Activated CD4-positive, alpha-beta memory T cell treated with anti-CD3 and anti-CD28 coated beads for 36 hours (primary cell): Measurements from ENCODE around the gene PIGB. TPM values are rescaled to one million over a fixed set of nuclear protein-coding genes. Genes with fewer than 3 reads are reported as not detected.
"Not testable (repeated sequence)": the region's sequence is repeated elsewhere in the genome, so short reads cannot be mapped to it uniquely, and the experiment has no call there.

Source experiments
- CTCF ChIA-PET: fragments of 350-600 bp; sonication (Branson Sonifier 250); formaldehyde crosslinking; loops from one replicate; lab custom pipeline; 2021; ENCODE audit warnings: antibody characterized with exemption, inconsistent platforms; lab: Charles Lee
- POLR2A ChIA-PET: fragments of 350-600 bp; sonication (Branson Sonifier 250); formaldehyde crosslinking; loops from one replicate; lab custom pipeline; 2021; ENCODE audit warnings: antibody characterized with exemption; lab: Charles Lee
- DNase-seq: peaks from one replicate; pipeline ENCODE4 v3.0.0-alpha.2; 2020
- H3K27ac Mint-ChIP-seq: one replicate; pipeline ENCODE4 v1.8.0; 2021; ENCODE audit warnings: mixed read lengths
- H3K27me3 Mint-ChIP-seq: one replicate; pipeline ENCODE4 v1.8.0; 2021; ENCODE audit warnings: mixed read lengths
- H3K36me3 Mint-ChIP-seq: one replicate; pipeline ENCODE4 v1.8.0; 2021; ENCODE audit warnings: mixed read lengths
- H3K4me1 Mint-ChIP-seq: one replicate; pipeline ENCODE4 v1.8.0; 2021; ENCODE audit warnings: low read depth, mixed read lengths
- H3K4me3 Mint-ChIP-seq: one replicate; pipeline ENCODE4 v1.8.0; 2021; ENCODE audit warnings: mild to moderate bottlenecking, mixed read lengths
- H3K9me3 Mint-ChIP-seq: one replicate; pipeline ENCODE4 v1.8.0; 2021; ENCODE audit warnings: mixed read lengths
- intact Hi-C: fragments of 100-400 bp; cut with micrococcal nuclease; formaldehyde crosslinking; loops from one replicate; pipeline ENCODE4 v1.15.1; 2023
- total RNA-seq, 2 experiments: library from RNA; stranded (reverse); gene quantifications; one replicate each; pipeline ENCODE4 v1.2.3, GENCODE V29; 2021

PIGB gene
- total RNA-seq, 2 experiments from 2014 or later: 18.0 to 18.9 TPM

- POLR2A ChIA-PET, CTCF ChIA-PET, H3K27me3 Mint-ChIP-seq, H3K36me3 Mint-ChIP-seq, H3K27ac Mint-ChIP-seq, H3K9me3 Mint-ChIP-seq, H3K4me1 Mint-ChIP-seq, intact Hi-C loops, H3K4me3 Mint-ChIP-seq, DNase-seq: not testable (repeated sequence)
Observed at GRCh38 chr15:55302801-55303200, 16.2 kb upstream of the PIGB start.

DNA sequence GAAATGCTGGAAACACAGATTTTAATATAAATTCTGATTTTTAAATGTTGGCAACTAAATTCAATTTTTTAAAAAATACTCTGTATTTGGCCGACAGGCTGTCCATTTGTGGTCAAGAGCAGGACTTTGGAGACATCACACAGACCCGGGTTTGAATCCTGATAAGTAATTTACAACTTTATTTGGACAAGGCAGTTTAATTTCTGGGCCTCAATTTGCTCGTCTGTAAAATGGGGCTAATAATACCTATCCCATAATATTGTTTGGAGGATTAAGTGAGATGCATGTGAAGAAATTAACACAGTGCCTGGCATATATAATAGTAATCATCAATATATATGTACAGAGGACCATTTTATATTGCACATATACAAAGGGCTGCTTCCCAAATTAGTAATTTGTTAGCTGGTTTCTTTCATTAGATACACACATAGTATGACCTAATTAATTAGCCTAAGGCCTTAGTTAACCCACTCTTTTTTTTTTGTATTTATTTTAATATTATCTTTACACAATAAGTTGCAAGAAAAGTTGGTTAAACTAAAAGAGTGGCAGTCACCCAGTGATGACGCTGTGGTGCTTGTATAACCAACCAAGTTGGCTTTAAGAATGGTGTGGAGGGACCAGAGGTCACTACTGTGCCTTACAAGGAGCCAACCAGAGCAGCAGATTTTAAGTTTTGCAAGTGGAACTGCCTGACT lies 665 bp downstream of the PIGB start:
- CTCF ChIA-PET: interaction anchor here (0.6 to 2.7 kb wide), 7 partner anchors 29 to 1145 kb away, joined by 3 to 13 read pairs (median 5); partner anchors contain the start of genes CCPG1, MNS1, PIERCE2 and RSL24D1
- H3K4me3 Mint-ChIP-seq: peak overlapping the region; percentile 97
- H3K4me1 Mint-ChIP-seq: peaks cover 42% of the 10 kb centered on the region
- no peaks in the 10 kb centered on the region for H3K27me3 Mint-ChIP-seq
- intact Hi-C loops: loop anchor here (1.0 to 5.0 kb wide), 4 partner anchors 29 to 122 kb away; partner anchors contain the start of genes CCPG1 and PIERCE2
- POLR2A ChIA-PET: interaction anchor here (0.9 to 2.1 kb wide), 5 partner anchors 9 to 123 kb away, joined by 4 to 11 read pairs (median 5); partner anchors contain the start of genes CCPG1, PIERCE2 and RSL24D1
- H3K9me3 Mint-ChIP-seq: no peaks in the 10 kb centered on the region
- peaks cover 19% of the 10 kb centered on the region for H3K36me3 Mint-ChIP-seq
- peak; percentile 26 for DNase-seq
- peak overlapping the region; percentile 98 for H3K27ac Mint-ChIP-seq

GRCh38 chr15:55320238-55320550 lies 1.2 kb downstream of the PIGB start:
- intact Hi-C loops: loop anchor here (1.0 kb wide), 1 partner anchor 88 kb away; the partner anchor contains the start of genes CCPG1 and PIERCE2
- CTCF ChIA-PET: interaction anchor here (2.1 to 2.7 kb wide), 2 partner anchors 119 to 123 kb away, joined by 13 read pairs; partner anchors contain the start of gene RSL24D1
- H3K4me3 Mint-ChIP-seq: peak overlapping the region; percentile 67
- POLR2A ChIA-PET: interaction anchor here (2.1 kb wide), 1 partner anchor 88 kb away, joined by 10 read pairs; the partner anchor contains the start of genes CCPG1 and PIERCE2
- H3K36me3 Mint-ChIP-seq: peaks cover 19% of the 10 kb centered on the region
- no peak overlapping the region for H3K27ac Mint-ChIP-seq
- DNase-seq: no peak
- no peaks in the 10 kb centered on the region for H3K9me3 Mint-ChIP-seq
- H3K27me3 Mint-ChIP-seq: no peaks in the 10 kb centered on the region
- peaks cover 37% of the 10 kb centered on the region for H3K4me1 Mint-ChIP-seq

DNA sequence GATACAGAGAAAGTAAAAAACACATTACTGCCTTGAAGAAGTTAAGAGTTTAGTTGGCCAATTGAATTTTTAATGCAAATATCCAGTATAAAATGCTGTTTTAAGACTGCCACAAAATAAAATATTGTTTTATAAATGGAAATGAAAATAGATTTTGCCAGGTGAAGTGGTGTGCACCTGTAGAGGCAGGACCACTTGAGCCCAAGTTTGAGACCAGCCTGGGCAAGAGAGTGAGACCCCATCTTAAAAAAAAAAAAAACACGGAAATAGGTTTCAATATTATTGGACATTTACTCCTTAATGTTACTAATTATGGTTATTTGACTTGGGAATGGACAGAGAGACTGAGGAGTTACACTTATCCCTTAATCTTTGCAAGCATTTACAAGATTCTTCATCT lies 1.9 kb downstream of the PIGB start:
- Mint-ChIP-seq H3K4me1 (peaks cover 29% of the 10 kb centered on the region), H3K4me3 (no peak overlapping the region), H3K27ac (no peak overlapping the region), H3K36me3 (peaks cover 15% of the 10 kb centered on the region), H3K27me3 (no peaks in the 10 kb centered on the region), H3K9me3 (no peaks in the 10 kb centered on the region)
- intact Hi-C loops: loop anchor here (1.0 kb wide), 1 partner anchor 87 kb away; the partner anchor contains the start of genes CCPG1 and PIERCE2
- DNase-seq: no peak
- CTCF ChIA-PET: no interaction called here
- POLR2A ChIA-PET: no interaction called here

DNA sequence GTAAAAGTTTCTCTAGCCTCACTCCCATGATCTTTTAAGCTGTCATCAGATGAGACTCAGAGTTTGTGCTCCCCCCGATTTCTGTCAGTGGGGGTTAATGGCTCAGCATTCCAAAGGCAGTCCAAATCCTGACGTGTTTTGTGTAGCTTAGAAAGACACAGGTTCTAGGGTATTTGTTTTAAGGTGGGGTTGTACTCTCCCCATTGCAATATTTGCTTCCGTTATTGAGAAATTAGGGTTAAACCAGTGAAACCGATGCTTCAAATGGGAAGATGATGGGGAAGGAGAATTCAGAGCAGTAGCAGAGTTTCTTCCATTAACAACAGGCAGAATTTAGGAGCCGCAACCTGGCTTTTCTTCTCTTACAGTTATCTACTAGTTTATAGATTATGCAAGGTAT lies 3.4 kb downstream of the PIGB start:
- H3K4me3 Mint-ChIP-seq: no peak overlapping the region
- intact Hi-C loops: no loop called here
- ChIA-PET POLR2A (no interaction called here), CTCF (no interaction called here)
- peaks cover 12% of the 10 kb centered on the region for H3K36me3 Mint-ChIP-seq
- H3K4me1 Mint-ChIP-seq: peaks cover 22% of the 10 kb centered on the region
- DNase-seq: no peak
- H3K9me3 Mint-ChIP-seq: no peaks in the 10 kb centered on the region
- H3K27me3 Mint-ChIP-seq: no peaks in the 10 kb centered on the region
- no peak overlapping the region for H3K27ac Mint-ChIP-seq

GRCh38 chr15:55327387-55327786 lies 8.4 kb downstream of the PIGB start:
- Mint-ChIP-seq H3K4me1 (peaks cover 5% of the 10 kb centered on the region), H3K27me3 (no peaks in the 10 kb centered on the region), H3K36me3 (peaks cover 13% of the 10 kb centered on the region), H3K4me3 (no peak overlapping the region), H3K27ac (no peak overlapping the region), H3K9me3 (no peaks in the 10 kb centered on the region)
- no peak for DNase-seq
- CTCF ChIA-PET: no interaction called here
- POLR2A ChIA-PET: no interaction called here
- intact Hi-C loops: no loop called here

- Mint-ChIP-seq H3K36me3 (peaks cover 17% of the 10 kb centered on the region), H3K27ac (no peak overlapping the region), H3K9me3 (no peaks in the 10 kb centered on the region), H3K4me3 (no peak overlapping the region), H3K27me3 (no peaks in the 10 kb centered on the region), H3K4me1 (no peaks in the 10 kb centered on the region)
- no peak for DNase-seq
- ChIA-PET POLR2A (no interaction called here), CTCF (interaction anchor here (1.8 kb wide), 1 partner anchor 166 kb away, joined by 4 read pairs; no protein-coding TSS in a partner anchor)
- intact Hi-C loops: no loop called here
Observed at GRCh38 chr15:55334371-55334770, 15.3 kb downstream of the PIGB start.

- ChIA-PET CTCF (interaction anchor here (1.8 kb wide), 1 partner anchor 167 kb away, joined by 4 read pairs; no protein-coding TSS in a partner anchor), POLR2A (no interaction called here)
- Mint-ChIP-seq H3K27me3 (no peaks in the 10 kb centered on the region), H3K4me3 (no peak overlapping the region), H3K9me3 (no peaks in the 10 kb centered on the region), H3K36me3 (peaks cover 18% of the 10 kb centered on the region), H3K27ac (no peak overlapping the region), H3K4me1 (no peaks in the 10 kb centered on the region)
- intact Hi-C loops: no loop called here
- no peak for DNase-seq
Observed at GRCh38 chr15:55334997-55335396, 16.0 kb downstream of the PIGB start.

DNA sequence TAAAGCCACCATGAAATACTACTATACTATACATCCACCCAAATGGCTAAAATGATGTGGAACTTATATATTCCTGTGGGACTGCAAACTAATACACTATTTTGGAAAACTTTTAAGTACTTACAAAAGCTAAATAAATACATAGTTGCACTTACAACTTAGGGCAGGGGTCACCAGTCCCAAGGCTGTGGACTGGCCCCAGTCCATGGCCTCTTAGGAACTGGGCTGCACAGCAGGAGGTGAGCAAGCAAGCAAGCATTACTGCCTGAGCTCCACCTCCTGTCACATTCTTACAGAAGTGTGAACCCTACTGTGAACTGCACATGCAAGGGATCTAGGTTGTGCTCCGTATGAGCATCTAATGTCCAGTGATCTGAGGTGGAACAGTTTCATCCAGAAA lies 18.1 kb downstream of the PIGB start:
- no peaks in the 10 kb centered on the region for H3K9me3 Mint-ChIP-seq
- no peaks in the 10 kb centered on the region for H3K4me1 Mint-ChIP-seq
- no peak overlapping the region for H3K4me3 Mint-ChIP-seq
- no peaks in the 10 kb centered on the region for H3K27me3 Mint-ChIP-seq
- ChIA-PET POLR2A (no interaction called here), CTCF (no interaction called here)
- no peak for DNase-seq
- H3K36me3 Mint-ChIP-seq: peaks cover 18% of the 10 kb centered on the region
- H3K27ac Mint-ChIP-seq: no peak overlapping the region
- intact Hi-C loops: no loop called here

DNA sequence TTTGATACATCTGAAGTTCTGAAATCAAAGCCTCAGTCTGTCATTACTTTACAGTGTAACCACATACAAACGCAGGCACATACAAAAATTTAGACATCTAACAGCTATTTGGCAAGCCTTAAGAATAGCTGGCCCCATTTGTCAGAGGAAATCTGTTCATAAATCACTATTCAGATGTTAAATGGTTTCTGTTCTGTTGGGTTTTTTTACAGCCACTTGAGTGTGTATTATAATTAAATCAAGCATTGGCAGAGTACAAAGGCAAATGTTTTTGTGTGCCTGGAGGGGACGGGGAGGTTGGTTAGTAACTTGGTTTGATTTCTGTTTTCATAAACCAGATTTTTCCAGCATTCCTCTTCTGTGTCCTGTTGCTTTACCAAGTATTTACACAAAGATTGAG lies 24.1 kb downstream of the PIGB start:
- peaks cover 12% of the 10 kb centered on the region for H3K36me3 Mint-ChIP-seq
- H3K4me1 Mint-ChIP-seq: no peaks in the 10 kb centered on the region
- ChIA-PET CTCF (no interaction called here), POLR2A (no interaction called here)
- no peak overlapping the region for H3K27ac Mint-ChIP-seq
- no peak for DNase-seq
- H3K9me3 Mint-ChIP-seq: no peaks in the 10 kb centered on the region
- H3K27me3 Mint-ChIP-seq: no peaks in the 10 kb centered on the region
- intact Hi-C loops: no loop called here
- H3K4me3 Mint-ChIP-seq: no peak overlapping the region

GRCh38 chr15:55344206-55344605 lies 25.2 kb downstream of the PIGB start:
- H3K4me3 Mint-ChIP-seq: no peak overlapping the region
- H3K36me3 Mint-ChIP-seq: peaks cover 17% of the 10 kb centered on the region
- no peaks in the 10 kb centered on the region for H3K27me3 Mint-ChIP-seq
- no peaks in the 10 kb centered on the region for H3K9me3 Mint-ChIP-seq
- no peak overlapping the region for H3K27ac Mint-ChIP-seq
- no peaks in the 10 kb centered on the region for H3K4me1 Mint-ChIP-seq
- ChIA-PET CTCF (no interaction called here), POLR2A (no interaction called here)
- no peak for DNase-seq
- intact Hi-C loops: no loop called here

GRCh38 chr15:55348281-55348778 lies 29.3 kb downstream of the PIGB start:
- ChIA-PET CTCF (no interaction called here), POLR2A (no interaction called here)
- no peak for DNase-seq
- Mint-ChIP-seq H3K4me1 (no peaks in the 10 kb centered on the region), H3K36me3 (peaks cover 13% of the 10 kb centered on the region), H3K27me3 (no peaks in the 10 kb centered on the region), H3K9me3 (no peaks in the 10 kb centered on the region), H3K27ac (no peak overlapping the region), H3K4me3 (no peak overlapping the region)
- intact Hi-C loops: no loop called here
